ENCODE data around the gene CLEC2L.

GRCh38 chr7:139572704-139573385 is 49.4 kb downstream of the CLEC2L start:
- no peak for TF ChIP-seq POLR2A (IDR thresholded peaks at IDR 0.05)
- no peak for TF ChIP-seq CTCF (IDR thresholded peaks at IDR 0.05)
- TF ChIP-seq POLR2AphosphoS5 (IDR thresholded peaks at IDR 0.05): no peak

Data from breast epithelium (tissue), 3 donors.